Esophagus squamous epithelium (tissue), 4 donors: ENCODE data around the gene CIB2.

ENCODE experiments used
- CTCF ChIP-seq, 6 experiments: fragments of 450-650 bp in 4 of 6; fragments of 200-600 bp in 2 of 6; sonication (generic) in 2 of 6; IDR thresholded peaks; one replicate each; pipeline ENCODE4 v1.5.1; 2016 to 2019; ENCODE audit warnings: antibody characterized with exemption in 6 of 6, mild to moderate bottlenecking in 4 of 6, moderate library complexity in 4 of 6
- POLR2A ChIP-seq, 4 donors: fragments of 450-650 bp; IDR thresholded peaks; one replicate each; pipeline ENCODE4 v1.6.1; 2017; ENCODE audit warnings: antibody characterized with exemption in 4 of 4, mild to moderate bottlenecking in 4 of 4, moderate library complexity in 3 of 4

GRCh38 chr15:78080088-78080460, 51.2 kb downstream of the CIB2 start:
- TF ChIP-seq CTCF (IDR thresholded peaks at IDR 0.05) (no peak), POLR2A (IDR thresholded peaks at IDR 0.05) (no peak)
